Mesenchymal stem cell (in vitro differentiated cells and primary cell): ENCODE measurements around the gene MAN2B2.

Experiments used
- DNase-seq: peaks from one replicate; pipeline ENCODE4 v3.0.0-alpha.2; 2013
- H2AFZ ChIP-seq: one replicate; pipeline ENCODE4 v1.6.1; 2013; ENCODE audit warnings: low read depth, mild to moderate bottlenecking, control low read depth, inconsistent platforms, low read length, moderate library complexity
- H2AK5ac ChIP-seq: 2 replicates; pipeline ENCODE4 v1.6.1; 2013; ENCODE audit warnings: low read length, moderate library complexity, mild to moderate bottlenecking, inconsistent platforms; ENCODE audit not compliant: severe bottlenecking
- H2BK120ac ChIP-seq: one replicate; pipeline ENCODE4 v1.6.1; 2013; ENCODE audit warnings: low read depth, mild to moderate bottlenecking, inconsistent platforms, low read length, moderate library complexity
- H2BK12ac ChIP-seq, 2 experiments: one replicate each; pipeline ENCODE4 v1.6.1; 2013; ENCODE audit warnings: inconsistent platforms in 2 of 2, low read length in 2 of 2, mild to moderate bottlenecking in 2 of 2, moderate library complexity in 2 of 2, control low read depth in 1 of 2
- H2BK15ac ChIP-seq: one replicate; pipeline ENCODE4 v1.6.1; 2013; ENCODE audit warnings: mild to moderate bottlenecking, low read depth, inconsistent platforms; ENCODE audit not compliant: poor library complexity, severe bottlenecking
- H2BK5ac ChIP-seq: 2 replicates; pipeline ENCODE4 v1.6.1; 2013; ENCODE audit warnings: low read depth, mild to moderate bottlenecking, low read length, control low read depth, inconsistent platforms; ENCODE audit not compliant: poor library complexity, severe bottlenecking
- H3K14ac ChIP-seq, 2 experiments: one replicate each; pipeline ENCODE4 v1.6.1; 2013; ENCODE audit warnings: inconsistent platforms in 2 of 2, low read length in 2 of 2, control low read depth in 1 of 2, mild to moderate bottlenecking in 1 of 2, moderate library complexity in 1 of 2
- H3K18ac ChIP-seq, 2 experiments: one replicate each; pipeline ENCODE4 v1.6.1; 2013; ENCODE audit warnings: inconsistent platforms in 2 of 2, low read length in 2 of 2, control low read depth in 1 of 2, low read depth in 1 of 2, mild to moderate bottlenecking in 1 of 2
- H3K23ac ChIP-seq, 2 experiments: one replicate each; pipeline ENCODE4 v1.6.1; 2013; ENCODE audit warnings: inconsistent platforms in 2 of 2, low read length in 2 of 2, mild to moderate bottlenecking in 2 of 2, moderate library complexity in 2 of 2, control low read depth in 1 of 2
- H3K27ac ChIP-seq: 2 replicates; pipeline ENCODE4 v1.5.1; 2013; ENCODE audit warnings: mild to moderate bottlenecking, moderate library complexity, low read length, control low read depth, inconsistent platforms; ENCODE audit not compliant: poor library complexity, severe bottlenecking
- H3K27me3 ChIP-seq, 2 experiments: 2 replicates each; pipeline versions ENCODE4 v1.6.1 to v1.7.0; 2013; ENCODE audit warnings: low read length in 2 of 2, mild to moderate bottlenecking in 2 of 2, moderate library complexity in 2 of 2, control low read depth in 1 of 2, inconsistent platforms in 1 of 2; ENCODE audit not compliant: control insufficient read depth in 1 of 2, insufficient read depth in 1 of 2
- H3K36me3 ChIP-seq, 2 experiments: 2 replicates each; pipeline versions ENCODE4 v1.6.1 to v1.7.0; 2013; ENCODE audit warnings: low read length in 2 of 2, control low read depth in 1 of 2, inconsistent platforms in 1 of 2, low read depth in 1 of 2, mild to moderate bottlenecking in 1 of 2; ENCODE audit not compliant: insufficient read depth in 2 of 2, control insufficient read depth in 1 of 2
- H3K4ac ChIP-seq, 2 experiments: one replicate each; pipeline ENCODE4 v1.6.1; 2013; ENCODE audit warnings: inconsistent platforms in 2 of 2, low read length in 2 of 2, mild to moderate bottlenecking in 2 of 2, moderate library complexity in 2 of 2, control low read depth in 1 of 2, low read depth in 1 of 2
- H3K4me1 ChIP-seq: 2 replicates; pipeline ENCODE4 v1.6.1; 2013; ENCODE audit warnings: low read depth, low read length, control low read depth; ENCODE audit not compliant: control insufficient read depth, insufficient read depth
- H3K4me2 ChIP-seq: 2 replicates; pipeline ENCODE4 v1.6.1; 2013; ENCODE audit warnings: low read length, mild to moderate bottlenecking, inconsistent platforms; ENCODE audit not compliant: poor library complexity, severe bottlenecking
- H3K4me3 ChIP-seq, 2 experiments: 2 replicates each; pipeline versions ENCODE4 v1.5.1 to v1.7.0; 2013; ENCODE audit warnings: low read length in 2 of 2, mild to moderate bottlenecking in 2 of 2, control low read depth in 1 of 2, low read depth in 1 of 2; ENCODE audit not compliant: insufficient read depth in 1 of 2
- H3K79me1 ChIP-seq: replicated peaks from 2 replicates; pipeline ENCODE4 v1.6.1; 2013; ENCODE audit warnings: mild to moderate bottlenecking, control low read depth, low read length, inconsistent platforms; ENCODE audit not compliant: poor library complexity, severe bottlenecking
- H3K9ac ChIP-seq: 2 replicates; pipeline ENCODE4 v1.7.0; 2013; ENCODE audit warnings: mild to moderate bottlenecking, low read length, moderate library complexity
- H3K9me3 ChIP-seq: 2 replicates; pipeline ENCODE4 v1.7.0; 2013; ENCODE audit warnings: mild to moderate bottlenecking, low read length; ENCODE audit not compliant: control insufficient read depth
- H4K8ac ChIP-seq: one replicate; pipeline ENCODE4 v1.6.1; 2013; ENCODE audit warnings: inconsistent platforms, mild to moderate bottlenecking, low read length, moderate library complexity
- H4K91ac ChIP-seq: one replicate; pipeline ENCODE4 v1.6.1; 2013; ENCODE audit warnings: mild to moderate bottlenecking, low read length, inconsistent platforms
- WGBS: methylation state at CpG from one replicate; pipeline ENCODE4 v1.1.7; 2013; ENCODE audit warnings: mixed read lengths; 5-methylcytosine and 5-hydroxymethylcytosine counted together

MAN2B2 gene

GRCh38 chr4:6571608-6572007, 3.4 kb upstream of the MAN2B2 start:
- no peak overlapping the region for H3K4ac ChIP-seq
- H2AK5ac ChIP-seq: no peak overlapping the region
- H2BK12ac ChIP-seq: no peak overlapping the region
- no peak overlapping the region for H4K8ac ChIP-seq
- H3K23ac ChIP-seq: no peak overlapping the region
- no peak for DNase-seq
- no peak overlapping the region for H4K91ac ChIP-seq
- no peak overlapping the region for H3K9ac ChIP-seq
- no peak overlapping the region for H2AFZ ChIP-seq
- no peak overlapping the region for H3K27ac ChIP-seq
- no peak overlapping the region for H2BK120ac ChIP-seq
- H3K27me3 ChIP-seq: peaks cover 7 to 40% of the 10 kb centered on the region in 2 experiments
- H3K18ac ChIP-seq: no peak overlapping the region
- peaks cover 4% of the 10 kb centered on the region for H3K9me3 ChIP-seq
- 83% methylated on average over 3 of the region's 3 CpGs for WGBS
- H3K4me2 ChIP-seq: no peak overlapping the region
- H3K4me3 ChIP-seq: no peak overlapping the region
- no peak overlapping the region for H2BK5ac ChIP-seq
- H3K79me1 ChIP-seq: peaks cover 15% of the 10 kb centered on the region
- no peak overlapping the region for H3K14ac ChIP-seq
- H2BK15ac ChIP-seq: peak overlapping the region; percentile 23
- H3K36me3 ChIP-seq: peaks cover 0 to 7% of the 10 kb centered on the region in 2 experiments
- peaks cover 20% of the 10 kb centered on the region for H3K4me1 ChIP-seq

GRCh38 chr4:6573551-6573950, 1.4 kb upstream of the MAN2B2 start:
- WGBS: 74% methylated on average over 5 of the region's 6 CpGs
- no peak overlapping the region for H3K4ac ChIP-seq

GRCh38 chr4:6573986-6574746, 823 bp upstream of the MAN2B2 start:
- peaks cover 18 to 28% of the 10 kb centered on the region in 2 experiments for H3K36me3 ChIP-seq
- peak overlapping the region in 1 of 2 experiments; percentile 67 for H2BK12ac ChIP-seq
- no peak overlapping the region for H2BK5ac ChIP-seq
- peak overlapping the region; percentile 96 for H3K4me2 ChIP-seq
- H4K8ac ChIP-seq: peak overlapping the region; percentile 52
- DNase-seq: no peak
- H3K14ac ChIP-seq: no peak overlapping the region
- peak overlapping the region; percentile 35 for H4K91ac ChIP-seq
- H2BK120ac ChIP-seq: no peak overlapping the region
- no peak overlapping the region for H3K27ac ChIP-seq
- H2AFZ ChIP-seq: peak overlapping the region; percentile 72
- WGBS: 49% methylated on average over 15 of the region's 16 CpGs
- H2AK5ac ChIP-seq: no peak overlapping the region
- peak overlapping the region; percentile 96 for H3K9ac ChIP-seq
- H2BK15ac ChIP-seq: peak overlapping the region; percentile 44
- peaks cover 4% of the 10 kb centered on the region for H3K9me3 ChIP-seq
- H3K18ac ChIP-seq: peak overlapping the region; percentile 45 to 67
- peaks cover 7 to 30% of the 10 kb centered on the region in 2 experiments for H3K27me3 ChIP-seq
- H3K79me1 ChIP-seq: peaks cover 15% of the 10 kb centered on the region
- peaks cover 16% of the 10 kb centered on the region for H3K4me1 ChIP-seq
- H3K4me3 ChIP-seq: peak overlapping the region; percentile 73 to 97
- H3K4ac ChIP-seq: no peak overlapping the region
- no peak overlapping the region for H3K23ac ChIP-seq

More at GRCh38 chr4:6573551-6573950, 1.4 kb upstream of the MAN2B2 start:
- Histone ChIP-seq H3K9me3 (peaks cover 4% of the 10 kb centered on the region), H3K9ac (no peak overlapping the region), H2BK12ac (no peak overlapping the region), H4K91ac (no peak overlapping the region), H2AK5ac (no peak overlapping the region), H2BK5ac (no peak overlapping the region), H3K4me1 (peaks cover 20% of the 10 kb centered on the region), H3K14ac (no peak overlapping the region), H4K8ac (no peak overlapping the region), H2BK120ac (no peak overlapping the region), H3K23ac (no peak overlapping the region), H2BK15ac (no peak overlapping the region), H3K4me3 (no peak overlapping the region), H3K79me1 (peaks cover 15% of the 10 kb centered on the region), H3K4me2 (no peak overlapping the region), H3K27ac (no peak overlapping the region), H2AFZ (no peak overlapping the region), H3K36me3 (peaks cover 15 to 23% of the 10 kb centered on the region in 2 experiments), H3K27me3 (peaks cover 7 to 30% of the 10 kb centered on the region in 2 experiments), H3K18ac (no peak overlapping the region)
- no peak for DNase-seq

GRCh38 chr4:6575503-6576240, 683 bp downstream of the MAN2B2 start:
- H3K18ac ChIP-seq: peak overlapping the region; percentile 1 to 88
- H3K9ac ChIP-seq: peak overlapping the region; percentile 96
- H4K91ac ChIP-seq: peak overlapping the region; percentile 1
- peaks cover 4% of the 10 kb centered on the region for H3K9me3 ChIP-seq
- H3K79me1 ChIP-seq: peaks cover 15% of the 10 kb centered on the region
- no peak overlapping the region for H2AK5ac ChIP-seq
- DNase-seq: no peak
- H2BK15ac ChIP-seq: no peak overlapping the region
- H3K27ac ChIP-seq: no peak overlapping the region
- H2BK12ac ChIP-seq: peak overlapping the region in 1 of 2 experiments; percentile 79
- peaks cover 16% of the 10 kb centered on the region for H3K4me1 ChIP-seq
- H3K14ac ChIP-seq: peak overlapping the region in 1 of 2 experiments; percentile 95
- peaks cover 33 to 43% of the 10 kb centered on the region in 2 experiments for H3K36me3 ChIP-seq
- H2AFZ ChIP-seq: peak overlapping the region; percentile 97
- peak overlapping the region; percentile 1 for H2BK120ac ChIP-seq
- no peak overlapping the region for H2BK5ac ChIP-seq
- H3K23ac ChIP-seq: no peak overlapping the region
- H4K8ac ChIP-seq: peak overlapping the region; percentile 55
- 77% methylated on average over 16 of the region's 17 CpGs for WGBS
- peaks cover 7 to 30% of the 10 kb centered on the region in 2 experiments for H3K27me3 ChIP-seq
- H3K4ac ChIP-seq: peak overlapping the region in 1 of 2 experiments; percentile 90
- H3K4me2 ChIP-seq: peak overlapping the region; percentile 92
- H3K4me3 ChIP-seq: peak overlapping the region; percentile 73 to 97
